Activated CD4-positive, alpha-beta T cell treated with anti-CD3 and anti-CD28 coated beads, Interleukin-10, Interleukin-2, amounts not matched to agents 100 ng/mL and 50 ng/mL, durations not matched to agents 16 hours and 8 hours (primary cell): ENCODE results near the gene DPP9.
"Not testable (repeated sequence)": the region's sequence is repeated elsewhere in the genome, so short reads cannot be mapped to it uniquely, and the experiment has no call there.

Experiments used
- DNase-seq: peaks from one replicate; pipeline ENCODE4 v3.0.0-alpha.2; 2020

The DPP9 gene

GRCh38 chr19:4738734-4739133 lies 15.1 kb upstream of the DPP9 start:
- DNase-seq = no peak

DNA sequence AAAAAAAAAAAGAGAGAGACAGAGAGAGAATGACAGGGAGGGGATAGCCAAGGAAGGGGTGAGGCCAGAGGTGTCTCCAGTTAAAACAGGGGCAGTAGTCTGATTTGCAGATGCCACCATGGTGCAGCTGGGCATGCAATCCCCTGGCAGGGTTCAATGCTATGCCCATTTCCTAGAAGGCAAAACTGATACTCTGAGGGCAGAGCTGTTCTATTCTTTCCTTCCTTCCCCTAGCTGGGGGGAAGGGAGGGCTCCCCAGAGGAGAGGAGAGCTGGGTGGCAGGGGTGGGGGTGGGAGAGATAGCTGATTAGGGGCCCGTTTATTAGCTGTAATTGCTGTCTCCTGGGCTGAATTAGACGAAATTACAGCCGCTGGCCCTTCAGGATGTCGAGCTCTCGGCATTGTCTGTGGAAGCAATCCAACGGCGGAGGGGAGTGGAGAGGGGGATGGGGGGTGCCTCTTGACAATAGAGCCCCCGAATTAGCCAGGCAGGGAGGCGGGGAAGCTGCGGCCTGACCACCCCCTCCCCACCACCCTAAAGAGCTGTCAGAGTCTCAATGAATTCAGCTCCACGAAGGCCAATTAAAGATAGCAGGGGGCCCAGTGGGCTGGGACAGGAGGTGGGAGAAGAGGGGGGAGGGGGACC lies 14.4 kb upstream of the DPP9 start:
- no peak for DNase-seq

DNA sequence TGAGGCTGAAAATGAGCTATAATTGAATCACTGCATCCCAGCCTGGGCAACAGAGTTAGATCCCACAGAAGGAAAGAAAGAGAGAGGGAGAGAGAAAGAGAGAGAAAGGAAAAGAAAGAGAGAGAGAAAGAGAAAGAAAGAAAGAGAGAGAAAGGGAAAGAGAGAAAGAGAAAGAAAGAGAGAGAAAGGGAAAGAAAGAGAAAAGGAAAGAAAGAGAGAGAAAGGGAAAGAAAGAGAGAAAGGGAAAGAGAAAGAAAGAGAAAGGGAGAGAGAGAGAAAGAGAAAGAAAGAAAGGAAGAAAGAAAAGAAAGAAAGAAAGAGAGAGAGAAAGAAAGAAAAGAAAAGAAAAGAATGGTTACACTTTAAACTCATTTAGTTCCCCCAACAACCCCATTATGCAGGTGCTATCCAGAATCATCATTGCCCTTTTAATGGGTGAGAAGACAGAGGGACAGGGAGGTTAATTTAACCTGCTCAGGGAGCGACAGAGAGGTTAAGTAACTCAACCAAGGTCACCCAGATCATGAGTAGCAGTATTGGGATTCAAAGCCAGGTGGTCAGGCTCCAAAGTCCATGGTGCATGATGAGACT lies 10.2 kb upstream of the DPP9 start:
- DNase-seq = no peak

GRCh38 chr19:4732680-4733114 lies 9.1 kb upstream of the DPP9 start:
- DNase-seq = peak; percentile 72

DNA sequence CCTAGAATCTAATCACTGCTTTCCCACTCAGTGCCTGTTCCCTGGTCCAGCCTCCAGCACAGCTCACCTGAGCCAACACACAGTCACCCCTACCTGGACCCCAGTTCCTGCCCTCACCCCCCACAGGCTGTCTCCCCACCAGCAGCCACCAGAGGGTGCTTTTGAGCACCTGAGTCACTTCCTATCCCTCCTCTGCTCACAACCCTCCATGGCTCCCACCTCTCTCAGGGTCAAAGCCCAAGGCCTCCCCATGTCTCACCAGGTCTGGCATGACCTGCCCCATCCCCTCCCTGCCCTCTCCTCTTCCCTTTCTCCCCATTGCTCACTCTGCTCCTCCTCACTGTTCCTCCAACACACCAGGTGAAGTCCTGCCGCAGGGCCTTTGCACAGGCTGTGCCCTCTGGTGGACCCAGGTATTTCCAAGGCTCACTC lies 7.1 kb upstream of the DPP9 start:
- peak; percentile 72 for DNase-seq

DNA sequence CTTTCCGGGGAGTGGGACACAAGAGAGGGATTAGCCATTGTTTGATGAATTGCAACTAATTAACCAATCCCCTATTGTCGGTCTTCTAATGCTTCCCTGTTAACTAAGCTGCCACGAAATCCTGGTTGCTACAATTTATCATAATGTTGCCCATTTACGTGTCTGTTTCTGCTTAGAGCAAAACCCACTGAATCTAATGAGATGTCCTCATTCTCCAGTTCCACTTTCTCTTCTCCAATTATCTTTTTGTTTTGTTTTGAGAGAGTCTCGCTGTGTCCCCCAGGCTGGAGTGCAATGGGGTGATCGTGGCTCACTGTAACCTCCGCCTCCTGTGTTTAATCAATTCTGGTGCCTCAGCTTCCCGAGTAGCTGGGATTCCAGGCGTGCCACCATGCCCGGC lies 5.2 kb upstream of the DPP9 start:
- DNase-seq = no peak

GRCh38 chr19:4722671-4723594 lies 709 bp downstream of the DPP9 start:
- peak; percentile 47 for DNase-seq

GRCh38 chr19:4721196-4721595 lies 2.4 kb downstream of the DPP9 start:
- no peak for DNase-seq

DNA sequence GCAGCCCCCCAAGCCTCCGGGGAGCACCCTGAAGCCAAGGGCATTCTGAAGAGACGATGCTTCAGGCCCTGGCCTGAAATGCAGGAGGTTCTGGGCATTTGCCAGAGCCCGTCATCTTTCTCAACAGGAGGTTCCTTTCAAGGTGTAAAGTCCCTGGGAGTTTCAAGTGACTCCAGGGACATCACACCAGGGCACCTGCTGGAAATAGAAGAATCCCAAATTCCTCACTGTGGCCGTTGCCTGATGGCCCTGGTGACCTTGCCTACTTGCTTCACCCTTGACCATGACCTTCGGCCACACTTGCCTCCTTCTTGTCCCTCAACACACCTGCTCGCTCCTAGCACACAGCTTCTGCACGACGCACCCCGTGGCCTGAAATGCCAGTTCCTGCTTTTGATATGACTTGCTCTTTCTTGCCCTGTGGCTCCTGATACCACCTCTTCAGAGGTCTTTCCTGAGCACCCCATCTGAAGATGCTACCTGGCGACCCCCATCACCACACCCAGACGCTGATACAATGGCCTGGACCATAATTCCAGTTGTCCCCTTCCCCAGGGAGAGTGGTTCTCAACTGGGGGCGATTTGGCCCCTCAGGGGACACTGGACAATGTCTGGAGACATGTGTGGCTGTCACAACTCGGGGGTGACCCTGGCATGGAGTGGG lies 3.5 kb downstream of the DPP9 start:
- DNase-seq = no peak

DNA sequence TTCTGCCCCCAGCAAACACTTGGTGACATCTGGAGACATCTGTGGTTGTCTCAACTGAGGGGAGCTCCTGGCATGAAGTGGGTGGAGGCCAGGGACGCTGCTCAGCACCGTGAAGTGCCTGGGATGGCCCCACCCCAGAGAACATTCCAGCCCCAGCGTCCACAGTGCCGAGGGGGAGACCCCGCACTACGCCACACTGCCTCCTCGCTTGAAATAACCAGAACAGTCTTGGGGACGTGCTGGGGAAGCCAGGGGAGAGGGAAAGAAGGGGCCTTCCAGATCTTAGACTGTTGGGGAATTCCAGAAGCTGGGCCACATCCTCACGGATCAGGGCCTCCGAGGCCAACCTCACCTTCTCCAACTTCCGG lies 4.2 kb downstream of the DPP9 start:
- DNase-seq = no peak

DNA sequence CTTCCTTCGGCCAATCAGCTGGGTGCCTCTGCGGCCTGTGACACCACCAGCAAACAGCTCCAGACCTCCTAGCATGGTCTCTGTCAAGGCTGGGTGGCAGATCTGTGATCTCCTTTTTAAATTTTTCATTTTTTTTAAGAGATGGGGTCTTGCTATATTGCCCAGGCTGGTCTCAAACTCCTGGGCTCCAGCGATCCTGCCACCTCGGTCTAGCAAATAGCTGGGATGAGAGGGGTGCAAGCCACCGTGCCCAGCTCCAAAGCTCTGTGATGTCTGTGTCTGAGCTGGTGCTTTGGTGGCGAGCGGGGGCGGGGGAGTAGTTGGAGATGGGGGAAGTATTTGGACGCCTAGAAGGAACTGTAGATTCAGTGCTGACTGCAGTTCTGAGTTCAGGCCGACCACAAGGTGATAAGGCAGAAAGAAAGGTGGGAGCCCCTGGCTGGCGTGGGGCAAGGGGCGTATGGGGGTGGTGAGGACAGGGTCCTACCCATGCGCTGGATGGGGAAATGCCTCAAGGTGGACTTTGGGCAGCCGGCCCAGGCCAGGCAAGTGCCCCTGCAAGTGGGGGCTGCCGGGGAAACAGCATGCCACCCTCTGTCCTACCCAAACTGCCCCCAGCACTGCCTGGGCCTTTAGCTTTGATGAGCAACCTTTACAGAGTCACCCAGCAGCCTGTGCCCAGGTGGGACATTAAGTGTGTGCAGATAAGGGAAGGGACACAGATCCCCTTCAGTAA lies 5.5 kb downstream of the DPP9 start:
- no peak for DNase-seq

DNA sequence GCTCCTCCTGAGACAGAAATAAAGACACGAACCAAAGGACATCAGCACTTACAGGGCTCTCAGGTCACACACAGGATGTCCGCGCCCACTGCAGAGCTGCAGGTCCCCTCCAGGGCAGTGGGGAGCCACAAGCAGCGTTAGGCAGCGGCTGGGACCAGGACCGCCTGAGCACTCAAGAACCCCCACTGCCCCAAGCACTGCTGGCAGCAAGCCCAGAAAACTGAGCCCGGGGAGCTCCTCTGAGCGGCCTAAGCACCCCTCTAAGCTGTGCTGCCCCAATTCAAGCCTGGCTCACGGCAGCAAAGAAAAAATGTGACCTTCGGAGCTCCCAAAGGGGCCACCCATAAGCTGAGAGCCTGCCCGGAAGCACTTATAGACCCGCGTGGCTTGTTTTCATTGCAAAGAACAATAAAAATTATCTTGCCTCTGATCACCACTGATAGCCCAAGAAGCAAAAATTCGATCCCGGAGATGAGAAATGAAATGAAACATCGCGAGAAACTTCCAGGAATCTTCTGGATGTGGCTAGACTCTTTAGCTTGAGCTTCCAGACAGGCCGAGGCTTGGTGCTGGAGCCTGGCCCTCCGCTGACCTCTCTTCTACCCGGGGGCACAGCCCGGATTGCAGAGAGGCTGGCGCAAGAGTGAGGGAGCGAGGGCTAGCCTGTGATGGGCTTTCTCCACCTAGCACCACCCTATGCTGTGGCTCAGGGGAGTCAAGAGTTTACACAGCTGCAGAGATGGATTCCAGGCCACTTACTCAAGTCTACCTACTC lies 6.3 kb downstream of the DPP9 start:
- no peak for DNase-seq

DNA sequence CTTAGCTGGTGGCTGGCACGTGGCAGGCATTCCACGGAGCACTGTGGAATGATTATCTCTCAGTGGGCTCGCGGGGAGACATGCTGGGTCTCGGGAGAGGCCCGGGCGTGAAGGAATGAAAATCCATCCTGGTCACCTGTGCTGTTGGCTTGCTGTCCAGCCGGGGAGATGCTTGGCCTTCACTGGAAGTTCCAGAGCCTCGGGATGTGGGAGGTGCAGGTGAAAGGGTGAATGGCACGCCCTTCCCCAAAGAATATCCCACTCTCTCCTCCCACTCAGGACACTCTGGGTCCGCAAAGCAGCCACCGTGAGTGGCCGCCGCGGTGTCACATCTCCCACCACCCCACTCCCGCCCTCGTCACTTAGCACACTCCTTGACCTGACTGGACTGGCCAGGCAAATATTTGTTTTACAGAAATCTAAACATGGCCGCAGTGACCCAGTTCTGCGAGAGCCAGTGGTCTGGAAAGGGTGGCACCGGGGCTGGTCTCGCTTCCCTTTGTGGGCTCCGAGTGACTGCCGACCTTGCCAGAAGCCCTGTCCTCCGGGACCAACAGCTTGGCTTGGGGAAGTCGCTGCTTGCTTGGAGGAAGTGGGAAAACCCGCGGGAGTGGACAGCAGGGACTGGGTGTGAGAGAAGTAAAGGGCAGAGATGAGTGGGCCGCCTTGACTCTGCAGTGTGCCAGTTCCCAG lies 8.0 kb downstream of the DPP9 start:
- DNase-seq = no peak

- DNase-seq = not testable (repeated sequence)
These were observed 8.5 kb downstream of the DPP9 start for GRCh38 chr19:4715178-4715528.

GRCh38 chr19:4714016-4714415 lies 9.6 kb downstream of the DPP9 start:
- no peak for DNase-seq

DNA sequence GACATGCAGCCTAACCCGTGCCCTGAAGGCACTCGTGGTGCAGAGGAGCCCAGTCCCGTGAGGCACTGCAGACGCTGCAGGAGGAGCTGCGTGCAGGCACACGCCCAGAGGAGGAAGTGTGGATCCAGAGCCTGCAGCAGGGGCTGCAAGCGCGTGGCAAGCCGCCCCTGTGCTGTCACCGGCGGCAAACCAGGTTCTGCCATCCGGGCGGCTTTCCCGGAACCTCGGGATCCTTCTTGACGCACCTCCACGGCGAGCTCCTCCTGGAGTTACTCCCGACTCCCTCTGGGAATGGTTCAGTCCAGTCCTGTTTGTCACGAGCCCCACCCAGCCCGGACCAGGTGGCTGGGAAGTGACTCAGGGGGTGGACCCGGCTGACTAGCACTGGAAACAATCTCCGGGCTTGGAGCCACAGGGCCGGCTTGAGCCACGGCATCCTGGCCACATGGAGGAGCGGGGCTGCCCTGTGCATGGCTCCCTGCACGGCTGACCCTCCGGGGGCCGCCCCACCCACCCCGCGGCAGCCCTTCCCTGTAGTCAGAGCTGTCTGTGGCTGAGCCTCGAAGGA lies 10.2 kb downstream of the DPP9 start:
- no peak for DNase-seq

DNA sequence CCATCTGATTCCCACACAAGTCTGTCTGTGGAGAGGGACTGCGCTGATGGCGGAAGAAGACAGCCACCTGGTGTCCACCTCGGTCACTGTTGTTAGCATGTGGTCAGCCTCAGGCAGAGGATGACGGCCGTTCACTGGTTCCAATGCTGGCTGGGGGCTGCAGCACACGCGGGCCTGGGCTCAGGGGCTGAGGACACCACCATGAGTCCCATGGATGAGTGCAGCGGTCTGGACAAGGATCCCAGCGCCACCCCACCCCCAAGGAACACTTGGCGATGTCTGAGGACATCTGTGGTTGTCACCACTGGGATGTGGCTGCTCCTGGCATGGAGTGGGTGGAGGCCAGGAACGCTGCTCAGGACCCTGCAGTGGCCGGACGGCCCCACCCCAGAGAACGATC lies 10.9 kb downstream of the DPP9 start:
- DNase-seq = no peak

GRCh38 chr19:4711211-4711610 lies 12.4 kb downstream of the DPP9 start:
- no peak for DNase-seq

- no peak for DNase-seq
These were observed 13.4 kb downstream of the DPP9 start for GRCh38 chr19:4710281-4710600.

- peak; percentile 23 for DNase-seq
These were observed 14.0 kb downstream of the DPP9 start for GRCh38 chr19:4709440-4710280.
